Stimulated activated CD8-positive, alpha-beta memory T cell treated with anti-CD3 and anti-CD28 coated beads, Interleukin-15, amount 100 ng/mL, for 4 hours (primary cell): Measurements from ENCODE around the gene PRR13.
"Not testable (repeated sequence)": the region's sequence is repeated elsewhere in the genome, so short reads cannot be mapped to it uniquely, and the experiment has no call there.

Experiments
- DNase-seq, 2 donors: peaks; one replicate each; pipeline ENCODE4 v3.0.0-alpha.2; 2020; ENCODE audit warnings: low read depth in 2 of 2

The PRR13 gene, protein sequence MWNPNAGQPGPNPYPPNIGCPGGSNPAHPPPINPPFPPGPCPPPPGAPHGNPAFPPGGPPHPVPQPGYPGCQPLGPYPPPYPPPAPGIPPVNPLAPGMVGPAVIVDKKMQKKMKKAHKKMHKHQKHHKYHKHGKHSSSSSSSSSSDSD

DNA sequence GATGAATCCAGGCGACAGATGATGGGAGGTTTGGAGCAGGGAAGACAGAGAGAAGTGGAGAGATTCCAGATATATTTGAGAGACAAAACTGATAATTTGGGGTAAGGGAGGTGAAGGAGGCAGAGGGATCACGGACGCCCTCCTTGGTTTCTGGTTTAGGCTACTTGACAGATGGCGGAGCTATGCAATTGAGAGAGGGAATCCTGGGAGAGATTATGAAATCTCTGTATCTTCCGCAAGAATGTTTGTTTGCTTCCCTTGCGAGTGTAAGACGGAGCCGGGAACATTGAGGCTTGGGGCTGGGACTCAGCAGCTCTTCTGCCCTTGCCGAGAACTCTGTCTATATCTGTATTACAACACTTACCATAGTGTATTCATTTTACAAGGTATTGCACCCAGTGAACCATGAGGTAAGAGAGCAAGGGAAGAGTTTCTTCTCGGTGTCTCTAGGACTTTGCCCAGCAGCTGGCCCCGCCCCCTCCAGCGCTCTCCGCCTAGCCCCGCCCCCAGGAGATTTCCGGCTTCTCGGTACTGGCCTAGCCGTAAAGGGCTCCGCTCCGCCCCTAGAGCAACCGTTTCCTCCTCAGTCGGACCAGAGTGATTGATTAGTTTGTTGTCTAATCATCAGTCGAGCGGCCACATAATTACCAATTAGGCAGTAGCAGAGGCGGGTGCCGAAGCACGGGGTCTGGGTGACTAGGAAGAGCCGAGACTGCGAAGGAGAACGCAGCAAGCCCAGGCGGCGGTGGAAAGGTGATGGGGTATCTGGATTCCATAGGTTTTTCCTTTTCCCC lies at the start of gene PRR13:
TSS of gene PRR13 (plus strand) at position 695 of the 794 bp plus-strand sequence. CDS start 981 bp downstream, outside the sequence.
- DNase-seq: peak; percentile 92 to 98

GRCh38 chr12:53399896-53400295 lies 41.6 kb upstream of the PRR13 start:
- DNase-seq: no peak

DNA sequence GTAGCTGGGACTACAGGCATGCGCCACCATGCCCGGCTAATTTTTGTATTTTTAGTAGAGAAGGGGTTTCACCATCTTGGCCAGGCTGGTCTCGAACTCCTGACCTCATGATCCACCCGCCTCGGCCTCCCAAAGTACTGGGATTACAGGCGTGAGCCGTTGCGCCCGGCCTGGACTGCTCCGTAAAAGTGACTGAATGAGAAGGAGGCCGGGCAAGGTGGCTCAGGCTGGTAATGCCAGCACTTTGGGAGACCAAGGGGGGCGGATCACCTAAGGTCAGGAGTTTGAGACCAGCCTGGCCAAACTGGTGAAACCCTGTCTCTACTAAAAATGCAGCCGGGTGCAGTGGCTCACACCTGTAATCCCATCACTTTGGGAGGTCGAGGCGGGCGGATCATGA lies 39.2 kb upstream of the PRR13 start:
- DNase-seq: not testable (repeated sequence)

DNA sequence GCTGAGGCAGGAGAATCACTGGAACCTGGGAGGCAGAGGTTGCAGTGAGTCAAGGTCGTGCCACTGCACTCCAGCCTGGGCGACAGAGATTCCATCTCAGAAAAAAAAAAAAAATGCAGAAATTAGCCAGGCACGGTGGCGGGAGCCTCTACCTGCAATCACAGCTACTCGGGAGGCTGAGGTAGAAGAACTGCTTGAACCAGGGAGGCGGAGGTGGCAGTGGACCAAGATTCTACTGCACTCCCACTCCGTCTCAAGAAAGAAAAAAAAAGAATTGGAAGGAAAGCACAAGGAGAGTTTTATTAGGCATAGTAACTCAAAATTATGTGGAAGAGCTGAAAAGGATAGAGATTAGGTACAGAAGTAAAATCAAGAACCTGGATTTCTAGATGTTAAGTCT lies 38.7 kb upstream of the PRR13 start:
- no peak for DNase-seq

DNA sequence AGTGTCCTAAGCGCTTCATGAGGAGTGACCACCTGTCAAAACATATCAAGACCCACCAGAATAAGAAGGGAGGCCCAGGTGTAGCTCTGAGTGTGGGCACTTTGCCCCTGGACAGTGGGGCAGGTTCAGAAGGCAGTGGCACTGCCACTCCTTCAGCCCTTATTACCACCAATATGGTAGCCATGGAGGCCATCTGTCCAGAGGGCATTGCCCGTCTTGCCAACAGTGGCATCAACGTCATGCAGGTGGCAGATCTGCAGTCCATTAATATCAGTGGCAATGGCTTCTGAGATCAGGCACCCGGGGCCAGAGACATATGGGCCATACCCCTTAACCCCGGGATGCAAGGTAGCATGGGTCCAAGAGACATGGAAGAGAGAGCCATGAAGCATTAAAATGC lies 30.6 kb upstream of the PRR13 start:
- DNase-seq: no peak

- no peak for DNase-seq
Observed at GRCh38 chr12:53413485-53414204, 27.9 kb upstream of the PRR13 start.

GRCh38 chr12:53414756-53415417 lies 26.6 kb upstream of the PRR13 start:
- DNase-seq: no peak

DNA sequence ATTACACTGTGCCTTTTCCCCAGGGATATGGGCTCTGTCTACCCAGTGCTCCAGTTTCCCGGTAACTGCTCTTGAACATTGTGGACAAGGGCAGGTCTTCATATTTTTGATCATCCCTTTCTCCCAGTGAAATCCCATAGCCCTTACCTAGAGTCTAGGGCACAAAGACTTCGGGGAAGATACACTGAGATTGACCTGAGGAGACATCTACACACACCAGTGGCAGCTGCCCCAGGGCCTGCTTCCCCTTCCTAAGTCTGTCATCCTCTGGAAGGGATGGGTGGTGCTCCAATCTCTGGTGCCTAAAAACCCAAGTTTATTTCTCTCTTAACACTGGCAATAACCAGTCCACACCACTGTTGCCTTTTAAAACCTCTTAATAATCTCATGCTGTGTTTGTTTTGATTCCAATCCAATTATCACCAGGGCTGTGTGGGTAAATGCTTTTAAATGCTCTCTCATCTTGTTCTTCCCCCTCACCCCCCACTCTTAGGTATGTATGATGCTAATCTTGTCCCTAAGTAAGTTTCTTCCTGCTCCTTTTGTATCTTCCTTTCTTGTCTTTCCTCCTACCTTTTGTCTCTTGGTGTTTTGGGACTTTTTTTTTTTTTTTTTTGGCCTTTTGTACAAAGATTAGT lies 25.7 kb upstream of the PRR13 start:
- not testable (repeated sequence) for DNase-seq

DNA sequence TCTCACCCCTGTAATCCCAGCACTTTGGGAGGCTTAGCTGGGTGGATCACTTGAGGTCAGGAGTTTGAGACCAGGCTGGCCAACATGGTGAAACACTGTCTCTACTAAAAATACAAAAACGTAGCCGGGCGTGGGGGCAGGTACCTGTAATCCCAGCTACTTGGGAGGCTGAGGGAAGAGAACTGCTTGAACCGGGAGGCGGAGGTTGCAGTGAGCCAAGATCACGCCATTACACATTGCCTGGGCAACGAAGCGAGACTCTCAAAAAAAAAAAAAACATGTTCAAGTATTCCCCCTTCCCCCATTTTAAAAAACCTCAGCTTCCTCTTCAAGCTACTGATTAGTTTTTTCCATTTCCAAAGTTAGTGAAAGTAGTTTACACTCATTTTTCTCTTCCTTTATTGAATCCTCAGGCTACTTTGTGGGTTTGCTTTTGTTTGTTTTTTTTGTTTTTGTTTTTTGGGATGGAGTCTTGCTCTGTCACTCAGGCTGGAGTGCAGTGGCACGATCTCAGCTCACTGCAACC lies 24.2 kb upstream of the PRR13 start:
- not testable (repeated sequence) for DNase-seq

DNA sequence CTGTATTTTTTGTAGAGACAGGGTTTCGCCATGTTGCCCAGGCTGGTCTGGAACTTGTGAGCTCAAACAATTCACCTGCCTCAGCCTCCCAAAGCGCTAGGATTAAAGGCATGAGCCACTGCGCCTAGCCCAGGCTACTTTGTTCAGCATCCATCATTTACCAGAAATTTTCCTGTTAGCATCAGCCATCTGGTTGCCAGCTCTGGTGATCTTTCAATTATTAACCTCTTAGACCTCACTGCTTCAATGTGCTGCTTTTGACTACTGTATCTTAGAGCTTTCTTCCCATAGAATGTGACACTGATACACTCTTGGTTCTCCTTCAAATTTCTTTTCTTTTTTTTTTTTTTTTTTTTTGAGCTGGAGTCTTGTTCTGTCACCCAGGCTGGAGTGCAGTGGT lies 23.3 kb upstream of the PRR13 start:
- DNase-seq: no peak

GRCh38 chr12:53419756-53420155 lies 21.8 kb upstream of the PRR13 start:
- no peak for DNase-seq

GRCh38 chr12:53422247-53422646 lies 19.3 kb upstream of the PRR13 start:
- not testable (repeated sequence) for DNase-seq

DNA sequence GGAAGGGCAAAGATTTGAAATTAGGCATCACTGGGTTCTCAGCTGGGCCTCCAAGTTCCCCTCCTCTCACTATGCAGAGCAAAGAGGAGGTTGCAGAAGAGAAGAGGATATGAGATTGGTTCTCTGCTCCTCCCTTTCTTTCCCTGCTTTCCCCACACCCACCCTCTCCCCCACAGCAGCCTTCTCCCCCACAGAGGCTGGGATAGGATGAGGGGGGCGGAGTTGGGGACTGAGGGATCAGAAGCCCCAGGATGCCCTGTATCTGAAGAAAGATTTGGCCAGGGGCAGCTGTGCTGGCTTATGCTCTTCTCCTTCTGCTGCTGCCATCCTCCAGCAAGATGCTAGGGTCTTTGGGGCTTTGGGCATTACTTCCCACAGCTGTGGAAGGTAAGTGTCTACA lies 17.9 kb upstream of the PRR13 start, which contains the start of gene AMHR2:
TSS of gene AMHR2 (plus strand) at position 259 of the 400 bp plus-strand sequence. CDS start at position 339, 80 bp downstream.
- DNase-seq: no peak

DNA sequence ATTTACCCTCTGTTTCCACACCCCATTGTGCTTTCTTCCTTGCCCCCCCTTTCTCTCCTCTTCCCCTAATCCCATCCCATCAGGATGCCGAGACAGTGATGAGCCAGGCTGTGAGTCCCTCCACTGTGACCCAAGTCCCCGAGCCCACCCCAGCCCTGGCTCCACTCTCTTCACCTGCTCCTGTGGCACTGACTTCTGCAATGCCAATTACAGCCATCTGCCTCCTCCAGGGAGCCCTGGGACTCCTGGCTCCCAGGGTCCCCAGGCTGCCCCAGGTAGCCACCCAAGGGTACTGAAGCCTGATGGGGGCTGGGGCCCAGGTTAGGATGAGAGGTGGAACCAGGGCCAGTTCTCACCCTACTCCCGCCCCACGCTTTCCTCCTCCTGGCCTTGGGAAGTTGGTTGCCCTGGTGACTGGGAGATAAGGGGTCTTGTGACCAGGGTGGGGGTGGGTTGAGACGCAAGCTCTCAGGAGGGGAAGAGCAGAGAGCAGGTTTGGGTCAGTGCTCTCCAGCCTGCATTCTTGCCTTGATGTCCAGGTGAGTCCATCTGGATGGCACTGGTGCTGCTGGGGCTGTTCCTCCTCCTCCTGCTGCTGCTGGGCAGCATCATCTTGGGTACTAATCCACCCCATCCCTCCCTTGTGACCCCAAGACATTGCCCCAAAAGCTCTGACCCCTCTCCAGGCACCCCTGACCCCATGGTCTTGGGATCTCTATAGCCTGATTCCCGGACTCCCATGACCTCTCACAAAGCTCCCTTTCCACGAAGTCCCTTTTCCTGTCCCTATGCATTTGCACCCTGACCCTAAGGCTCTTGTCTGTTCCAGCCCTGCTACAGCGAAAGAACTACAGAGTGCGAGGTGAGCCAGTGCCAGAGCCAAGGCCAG lies 16.7 kb upstream of the PRR13 start:
- no peak for DNase-seq

GRCh38 chr12:53425515-53426150 lies 15.9 kb upstream of the PRR13 start:
- no peak for DNase-seq

DNA sequence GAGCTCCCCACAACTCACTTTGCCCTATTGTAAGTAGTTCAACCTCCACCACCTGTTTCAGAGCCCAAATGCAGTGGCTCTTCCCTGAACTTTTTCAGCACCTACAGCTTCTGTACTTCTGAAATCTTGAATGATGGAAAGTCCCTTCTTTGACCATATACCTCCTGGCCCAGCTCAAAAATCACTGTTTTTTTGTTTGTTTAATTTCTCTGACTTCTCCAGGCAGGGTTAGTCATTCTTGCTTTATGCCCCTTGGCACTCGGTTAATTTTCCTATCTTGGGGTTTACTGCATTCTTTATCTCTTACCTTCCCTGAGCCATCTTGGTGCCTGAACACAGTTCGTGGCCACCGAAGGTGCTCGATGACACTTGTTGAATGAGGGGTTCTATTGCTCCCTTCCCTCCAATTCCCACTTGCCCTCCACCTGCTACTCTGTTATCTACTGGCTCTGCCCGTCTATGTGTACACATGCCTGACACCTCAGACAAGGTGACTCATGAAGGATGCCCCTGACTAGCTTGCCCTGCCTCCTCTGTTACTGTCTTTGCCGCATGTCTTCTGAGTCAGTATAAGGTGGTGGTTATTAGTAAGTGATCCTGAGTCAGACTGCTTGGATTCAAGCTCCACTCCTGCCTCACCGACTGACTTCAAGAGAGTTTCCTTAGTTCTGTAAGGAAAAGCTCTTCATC lies 13.5 kb upstream of the PRR13 start:
- DNase-seq: no peak

DNA sequence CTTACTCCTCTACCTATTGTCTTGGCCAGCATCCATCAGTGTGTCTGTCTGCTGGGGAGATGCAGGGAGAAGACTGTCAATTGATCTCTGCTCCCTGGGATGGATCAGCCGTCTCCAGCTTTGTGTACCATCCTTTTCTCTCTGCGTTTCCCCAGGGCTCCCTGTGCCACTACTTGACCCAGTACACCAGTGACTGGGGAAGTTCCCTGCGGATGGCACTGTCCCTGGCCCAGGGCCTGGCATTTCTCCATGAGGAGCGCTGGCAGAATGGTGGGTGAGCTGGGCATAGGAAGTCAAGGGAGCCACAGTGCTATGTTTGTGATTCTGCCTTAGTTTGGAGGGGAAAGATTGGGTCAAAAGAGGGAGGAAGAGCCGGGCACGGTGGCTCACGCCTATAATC lies 12.8 kb upstream of the PRR13 start:
- DNase-seq: no peak

GRCh38 chr12:53430116-53430515 lies 11.4 kb upstream of the PRR13 start:
- DNase-seq: no peak

GRCh38 chr12:53431187-53431586 lies 10.3 kb upstream of the PRR13 start:
- DNase-seq: no peak
